NK-92 (cell line): ENCODE measurements around the gene HOXD8.

ENCODE experiments used
- DNase-seq: peaks from one replicate; lab custom pipeline; 2025; ENCODE audit not compliant: unreplicated experiment; lab: John Stamatoyannopoulos, UW

HOXD8 gene

DNA sequence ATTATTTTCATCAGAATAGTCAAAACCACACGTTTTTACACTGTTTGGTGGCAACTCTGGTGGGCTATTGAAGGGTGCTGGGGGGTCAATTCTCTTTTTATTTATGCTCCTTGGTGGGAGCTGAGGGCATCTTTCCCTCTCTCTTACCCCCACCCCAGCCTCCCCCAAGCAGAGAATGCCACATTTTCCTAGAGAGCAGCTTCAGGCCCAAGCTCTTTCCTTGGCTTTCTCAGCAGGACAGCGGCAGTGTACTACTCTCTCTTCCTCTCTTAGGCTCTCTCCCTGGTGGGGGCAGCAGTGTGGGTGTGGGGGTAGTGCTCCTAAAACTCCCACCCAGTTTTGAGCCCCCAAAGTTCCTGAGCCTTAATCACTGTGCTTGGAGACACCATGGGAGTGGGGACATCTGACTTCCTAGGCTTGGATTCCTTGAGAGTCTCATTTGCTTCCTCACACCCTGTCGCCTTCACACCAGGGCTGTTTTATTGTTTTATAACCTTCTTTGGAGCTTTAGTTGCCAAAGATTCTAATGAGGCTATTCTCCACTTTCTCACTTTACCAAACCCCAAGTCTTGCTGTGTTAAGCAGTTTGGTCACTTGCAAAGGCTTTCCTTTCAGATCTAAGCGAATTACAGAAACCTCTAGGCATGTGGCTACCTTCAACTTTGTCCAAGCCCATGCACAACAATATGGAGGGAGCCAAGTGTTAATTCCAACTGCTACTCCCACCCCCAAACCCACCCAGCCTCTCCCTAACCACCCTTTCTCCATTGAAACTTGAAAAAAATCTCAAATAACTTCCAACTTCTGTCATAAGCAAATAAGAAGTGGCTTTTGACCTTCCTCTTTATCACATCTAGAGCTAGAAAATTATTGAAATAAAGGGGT is 15.8 kb downstream of the HOXD8 start:
- no peak for DNase-seq

DNA sequence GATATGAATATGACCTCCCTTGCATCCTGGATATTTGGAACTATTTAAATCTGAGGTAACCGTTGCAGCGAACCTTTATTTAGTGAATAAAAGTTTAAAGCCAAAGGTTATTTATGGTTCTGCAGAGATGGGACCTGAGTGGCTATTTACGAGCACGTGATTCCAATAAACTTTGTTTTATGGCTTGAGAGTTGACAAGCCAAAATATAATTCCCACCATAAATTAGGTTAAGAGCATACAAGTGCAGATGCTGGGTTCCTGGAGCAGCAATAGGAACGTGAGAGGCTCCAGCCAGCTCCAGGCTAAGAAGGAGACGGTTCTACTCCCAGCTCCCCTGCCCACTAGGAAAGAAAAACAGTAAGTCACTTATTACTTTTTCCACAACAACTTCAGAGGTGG is 16.6 kb downstream of the HOXD8 start:
- DNase-seq = no peak

DNA sequence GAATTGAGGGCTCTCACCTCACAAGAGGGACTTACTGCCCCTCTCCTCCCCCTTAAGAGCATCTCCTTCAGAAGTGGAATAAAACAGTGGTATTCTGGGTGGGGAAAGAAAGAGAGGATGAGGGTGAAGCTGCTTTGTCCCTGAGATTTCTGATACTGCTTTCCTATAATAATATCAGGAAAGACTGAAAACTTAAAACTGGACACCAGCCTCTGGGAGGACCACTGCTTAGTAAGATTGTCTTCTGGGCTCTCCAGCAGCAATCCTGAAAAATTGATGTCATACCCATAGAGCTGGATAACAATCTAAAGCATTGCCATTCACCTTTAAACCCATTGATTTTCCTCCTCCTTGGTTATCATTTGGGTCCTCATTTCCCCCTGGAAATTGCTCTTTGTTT is 17.1 kb downstream of the HOXD8 start:
- no peak for DNase-seq

DNA sequence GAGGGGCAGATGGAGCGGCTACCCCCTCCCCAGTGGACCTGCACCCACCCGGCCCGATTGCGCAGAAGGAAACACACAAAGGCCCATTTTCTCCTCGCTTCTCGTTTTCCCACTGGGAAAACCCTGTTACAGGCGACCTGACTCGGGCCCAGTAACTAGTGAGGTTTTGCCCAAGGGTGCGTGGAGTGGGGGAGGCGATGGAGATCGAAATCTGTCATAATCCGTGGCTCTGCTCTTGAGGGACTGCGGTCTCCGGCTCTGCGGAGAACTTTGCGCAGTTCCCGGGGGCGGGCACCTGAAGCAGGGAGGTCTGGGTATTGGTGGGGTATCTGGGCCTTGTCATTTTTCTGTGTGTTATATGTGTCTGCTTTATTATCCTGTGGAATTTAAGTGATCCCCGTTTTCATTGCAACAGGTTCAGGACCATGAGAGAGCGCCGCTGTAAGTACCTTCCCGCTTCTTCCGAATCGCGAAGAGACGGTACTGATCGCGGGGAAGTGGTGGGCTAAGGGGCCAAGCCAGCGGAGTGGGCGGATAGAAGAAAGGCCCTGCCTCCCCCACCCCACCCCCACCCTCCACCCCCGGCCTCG is 17.8 kb downstream of the HOXD8 start:
- no peak for DNase-seq

DNA sequence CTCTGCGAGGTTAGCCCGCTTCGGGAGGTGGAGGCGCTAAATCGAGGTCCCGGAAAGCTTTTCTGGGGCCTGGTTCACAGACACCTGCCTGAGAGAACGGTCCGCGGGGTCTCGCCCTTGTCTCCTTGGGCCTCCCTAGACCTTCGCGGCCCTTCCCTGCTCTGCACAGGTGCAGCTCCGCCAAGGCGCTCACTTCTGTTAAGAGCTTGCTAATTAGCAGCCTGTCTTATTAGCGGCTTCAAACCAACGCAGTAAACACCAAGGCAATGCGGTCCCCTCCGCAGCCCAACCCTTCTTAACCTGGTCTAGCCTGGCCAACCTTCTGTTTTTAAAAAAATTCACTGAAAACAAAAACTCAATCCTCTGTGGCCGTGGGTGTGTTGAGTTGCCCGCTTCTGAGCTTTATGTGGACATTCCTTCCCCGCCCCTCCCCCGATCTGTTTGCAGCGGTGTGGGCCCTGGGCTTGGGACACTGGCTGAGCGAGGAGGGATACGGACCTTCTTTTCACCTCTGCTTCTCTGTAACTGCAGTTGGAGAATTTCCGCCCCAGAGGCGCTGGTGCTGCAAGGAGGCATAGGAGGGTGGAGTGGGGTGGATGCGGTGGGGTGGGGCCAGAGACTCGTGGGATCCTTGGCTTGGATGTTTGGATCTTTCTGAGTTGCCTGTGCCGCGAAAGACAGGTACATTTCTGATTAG is 18.4 kb downstream of the HOXD8 start:
- no peak for DNase-seq

DNA sequence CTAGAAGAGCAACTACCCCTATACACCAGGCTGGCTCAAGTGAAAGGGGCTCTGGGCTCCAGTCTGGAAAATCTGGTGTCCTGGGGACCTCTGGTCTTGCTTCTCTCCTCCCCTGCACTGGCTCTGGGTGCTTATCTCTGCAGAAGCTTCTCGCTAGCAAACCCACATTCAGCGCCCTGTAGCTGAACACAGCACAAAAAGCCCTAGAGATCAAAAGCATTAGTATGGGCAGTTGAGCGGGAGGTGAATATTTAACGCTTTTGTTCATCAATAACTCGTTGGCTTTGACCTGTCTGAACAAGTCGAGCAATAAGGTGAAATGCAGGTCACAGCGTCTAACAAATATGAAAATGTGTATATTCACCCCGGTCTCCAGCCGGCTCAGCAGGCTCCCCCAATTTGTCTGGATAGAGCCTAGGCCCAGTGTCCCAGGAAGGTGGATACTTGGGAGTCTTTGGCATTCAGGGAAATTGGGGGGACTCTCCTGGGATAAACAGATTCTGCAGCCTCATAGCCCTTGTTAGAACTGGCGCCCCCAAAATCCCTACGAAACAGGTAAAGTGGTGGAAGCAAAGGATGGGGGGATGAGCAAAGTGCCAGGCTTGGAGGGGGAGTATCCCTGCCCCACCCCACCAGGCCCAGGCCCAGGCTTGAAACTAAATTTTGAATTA is 19.4 kb downstream of the HOXD8 start:
- no peak for DNase-seq

DNA sequence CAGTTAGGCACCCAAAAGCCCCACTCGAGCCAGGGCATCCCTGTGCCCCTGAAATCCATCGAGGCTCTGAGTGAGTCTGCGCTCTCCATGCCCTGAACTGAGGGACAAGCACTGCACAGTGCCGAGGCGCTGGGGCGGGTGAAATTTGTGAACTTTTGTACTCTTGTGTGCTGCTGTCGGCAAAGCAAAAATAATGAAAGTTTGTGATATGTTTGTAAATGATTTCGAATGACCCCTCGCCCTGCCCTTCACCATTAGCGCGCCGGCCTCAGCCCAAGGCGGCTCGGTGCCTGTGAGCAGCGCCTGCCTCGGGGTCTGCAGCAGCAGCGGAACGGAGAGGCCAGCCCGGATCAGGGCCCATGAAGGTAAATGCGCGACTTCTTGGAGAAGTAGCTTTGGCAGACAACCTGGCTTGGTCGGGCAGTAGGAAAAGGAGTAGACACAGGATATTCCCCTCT is 20.0 kb downstream of the HOXD8 start:
- no peak for DNase-seq

DNA sequence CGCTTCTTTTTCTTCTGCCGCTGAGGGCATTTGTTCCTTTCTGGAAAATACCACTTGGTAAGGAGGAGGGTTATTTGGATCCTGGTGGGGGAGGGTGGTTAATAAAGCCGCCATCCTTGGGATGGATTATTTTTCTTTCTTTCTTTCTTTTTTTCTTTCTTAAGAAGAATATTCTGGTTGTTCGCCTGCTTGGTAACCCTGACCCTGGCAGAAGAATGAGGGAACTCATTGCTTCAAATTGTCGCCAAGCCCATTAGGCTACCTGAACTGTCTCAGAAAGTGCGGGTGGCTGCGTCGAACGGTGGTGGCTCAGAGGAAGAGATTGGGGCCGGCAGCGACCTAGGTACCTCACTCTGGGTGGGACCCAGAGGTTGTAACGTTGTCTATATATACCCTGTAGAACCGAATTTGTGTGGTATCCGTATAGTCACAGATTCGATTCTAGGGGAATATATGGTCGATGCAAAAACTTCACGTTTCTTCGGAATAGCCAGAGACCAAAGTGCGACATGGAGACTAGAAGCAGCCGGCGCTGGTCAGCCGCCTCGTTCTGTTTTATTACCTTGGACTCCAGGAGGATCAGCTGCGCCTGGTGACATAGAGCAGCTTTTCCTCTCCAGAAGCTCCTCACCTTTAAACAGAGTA is 20.6 kb downstream of the HOXD8 start:
- no peak for DNase-seq

DNA sequence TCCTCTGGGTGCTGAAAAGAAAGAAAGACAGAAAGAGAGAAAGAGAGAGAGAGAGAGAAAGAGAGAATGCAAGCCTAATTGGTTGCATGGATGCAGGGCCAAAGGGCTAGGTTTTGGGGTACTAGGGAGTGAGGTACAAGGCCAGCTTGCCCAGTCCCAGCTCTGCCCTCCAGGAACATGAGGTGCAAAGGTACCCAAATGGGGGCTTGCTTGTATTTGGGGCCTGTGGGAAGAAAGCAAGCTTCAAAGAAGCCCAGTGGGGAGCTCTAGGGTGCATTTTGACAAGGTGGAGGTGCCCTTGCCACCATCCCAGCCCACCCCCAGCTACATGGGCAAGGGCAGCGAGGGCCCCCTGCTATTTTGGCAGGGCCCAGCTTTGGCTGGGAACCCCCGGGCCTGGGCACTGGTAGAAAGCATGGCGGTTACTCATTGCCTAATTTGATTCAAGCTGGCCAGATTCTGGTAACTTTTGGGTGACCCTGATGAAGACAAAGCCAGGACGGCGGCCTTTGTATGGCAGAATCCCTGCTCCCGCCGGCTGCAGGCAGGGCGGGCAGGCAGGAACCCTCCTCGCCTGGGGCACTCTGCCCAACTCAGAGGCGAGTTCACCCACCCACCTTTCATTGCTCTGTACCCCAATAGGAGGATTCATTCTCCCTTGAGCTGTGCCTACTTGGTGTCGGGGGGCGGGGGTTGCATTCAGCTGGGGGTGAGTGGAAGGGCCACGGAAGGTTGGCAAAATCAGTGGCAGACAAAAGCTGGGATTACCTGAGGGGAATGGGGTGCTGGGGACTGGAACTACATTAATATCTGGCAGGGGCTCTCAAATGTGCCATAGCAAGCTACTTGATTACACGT is 21.3 kb downstream of the HOXD8 start:
- DNase-seq = no peak

DNA sequence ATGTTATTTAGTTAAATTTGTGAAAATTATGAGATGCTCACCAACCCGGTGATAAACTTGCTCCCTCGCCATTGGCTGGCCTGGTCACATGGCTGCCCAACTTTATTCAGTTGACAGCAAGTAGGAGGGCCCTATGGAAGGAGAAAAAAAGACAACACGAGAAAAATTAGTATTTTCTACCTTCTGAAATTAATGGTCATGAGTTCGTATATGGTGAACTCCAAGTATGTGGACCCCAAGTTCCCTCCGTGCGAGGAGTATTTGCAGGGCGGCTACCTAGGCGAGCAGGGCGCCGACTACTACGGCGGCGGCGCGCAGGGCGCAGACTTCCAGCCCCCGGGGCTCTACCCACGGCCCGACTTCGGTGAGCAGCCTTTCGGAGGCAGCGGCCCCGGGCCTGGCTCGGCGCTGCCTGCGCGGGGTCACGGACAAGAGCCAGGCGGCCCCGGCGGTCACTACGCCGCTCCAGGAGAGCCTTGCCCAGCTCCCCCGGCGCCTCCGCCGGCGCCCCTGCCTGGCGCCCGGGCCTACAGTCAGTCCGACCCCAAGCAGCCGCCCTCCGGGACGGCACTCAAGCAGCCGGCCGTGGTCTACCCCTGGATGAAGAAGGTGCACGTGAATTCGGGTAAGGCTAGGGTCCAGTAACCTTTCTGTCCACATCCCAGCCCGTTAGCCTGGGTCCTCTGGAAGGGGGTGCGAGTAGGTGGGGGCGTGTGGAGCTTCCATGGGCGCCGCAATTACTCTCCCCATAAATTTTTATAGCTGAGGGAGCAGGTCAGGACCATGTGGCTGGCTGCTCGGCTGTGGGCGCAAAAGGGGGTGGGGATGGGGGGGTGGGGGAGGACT is 22.2 kb downstream of the HOXD8 start, which contains the start of gene HOXD4:
HOXD4 (plus strand) TSS at position 109 of the 846 bp plus-strand sequence; CDS start at position 193, 84 bp downstream.
- DNase-seq = no peak

DNA sequence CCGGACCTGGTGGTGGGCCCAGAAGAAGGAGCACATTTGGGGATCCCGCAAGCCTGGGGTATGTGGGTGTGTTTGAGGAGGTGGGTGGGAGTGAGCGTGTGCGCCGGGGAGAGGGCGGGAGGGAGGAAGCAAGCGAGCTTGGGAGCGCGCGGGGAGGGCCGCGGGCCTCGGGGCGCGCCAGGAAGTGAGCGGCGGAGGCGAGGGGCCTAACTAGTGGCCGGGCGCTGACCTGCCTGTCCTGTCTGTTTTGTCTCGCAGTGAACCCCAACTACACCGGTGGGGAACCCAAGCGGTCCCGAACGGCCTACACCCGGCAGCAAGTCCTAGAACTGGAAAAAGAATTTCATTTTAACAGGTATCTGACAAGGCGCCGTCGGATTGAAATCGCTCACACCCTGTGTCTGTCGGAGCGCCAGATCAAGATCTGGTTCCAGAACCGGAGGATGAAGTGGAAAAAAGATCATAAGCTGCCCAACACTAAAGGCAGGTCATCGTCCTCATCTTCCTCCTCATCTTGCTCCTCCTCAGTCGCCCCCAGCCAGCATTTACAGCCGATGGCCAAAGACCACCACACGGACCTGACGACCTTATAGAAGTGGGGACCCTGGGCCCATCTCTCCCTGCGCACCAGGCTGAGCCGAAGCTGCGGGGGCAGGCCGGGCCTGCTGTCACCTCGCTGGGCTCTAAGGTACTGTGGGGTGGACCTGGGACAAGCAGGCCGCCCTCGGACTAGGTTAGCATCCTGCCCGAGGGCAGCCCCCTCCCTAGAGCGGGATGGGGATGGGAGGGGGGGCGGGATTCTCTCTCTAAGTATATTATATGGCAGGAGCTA is 23.1 kb downstream of the HOXD8 start:
- no peak for DNase-seq

DNA sequence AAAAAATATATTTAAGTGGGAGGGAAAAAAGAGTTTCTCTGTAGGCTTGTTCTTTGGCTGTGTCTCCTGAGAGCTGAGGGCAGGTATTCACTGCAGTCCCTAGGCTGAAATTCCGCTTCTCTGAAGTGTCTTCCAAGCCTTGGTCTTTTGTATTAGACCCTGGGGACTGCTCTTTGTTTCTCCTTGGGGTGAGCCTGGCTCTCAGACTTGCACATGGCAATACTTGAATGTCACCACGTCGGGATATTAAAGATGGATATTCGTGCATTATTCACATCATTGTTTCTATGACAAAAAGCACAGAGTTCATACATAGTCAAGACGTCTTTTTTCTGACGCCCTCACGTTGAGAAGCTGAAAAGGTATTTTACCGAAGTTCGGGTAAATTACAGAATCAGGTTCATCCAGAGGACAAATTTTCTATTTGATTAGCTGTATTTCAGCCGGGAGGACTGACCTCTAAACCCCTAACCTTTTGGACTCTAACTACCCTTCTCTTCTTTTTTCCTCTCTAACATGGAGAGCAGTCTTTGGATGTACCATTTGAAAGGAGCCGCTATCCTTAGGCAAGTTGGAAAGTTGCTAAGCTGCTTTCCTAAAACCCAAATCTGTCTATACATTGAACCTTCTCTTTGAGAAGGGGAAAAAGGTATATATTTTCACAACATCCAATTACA is 25.2 kb downstream of the HOXD8 start:
- no peak for DNase-seq

DNA sequence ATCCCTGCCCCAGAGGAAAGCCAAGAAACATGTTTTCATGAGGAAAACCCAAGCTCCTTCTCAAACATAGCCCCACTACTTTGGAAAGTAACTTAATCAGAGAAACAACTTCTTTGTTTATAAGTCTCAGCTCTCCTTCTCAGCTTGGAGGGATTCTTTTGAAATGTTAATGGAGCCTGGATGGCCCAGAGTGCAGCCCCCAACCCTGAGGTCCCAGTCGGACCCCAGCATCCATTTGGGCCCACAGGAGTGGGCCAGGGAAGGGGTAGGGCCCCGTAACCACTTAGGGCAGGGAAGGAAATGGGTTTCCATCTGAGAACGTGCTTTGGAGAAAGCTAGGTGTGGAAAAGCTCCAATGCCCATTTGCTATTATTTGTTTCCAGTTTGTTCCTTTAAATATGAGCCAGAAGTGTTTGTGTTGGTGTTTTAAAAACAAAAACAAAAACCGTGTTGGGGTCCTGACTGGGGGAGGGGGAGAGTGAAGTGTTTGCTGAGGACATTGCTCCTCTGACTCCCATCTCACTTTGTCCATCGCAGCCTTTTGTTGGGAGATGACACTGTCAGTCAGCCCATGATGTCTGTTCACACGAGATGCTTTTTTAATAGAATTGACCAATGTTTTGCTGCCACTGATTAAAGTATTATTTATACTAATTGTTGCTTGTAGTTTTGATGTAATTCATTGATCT is 26.0 kb downstream of the HOXD8 start:
- DNase-seq = no peak

DNA sequence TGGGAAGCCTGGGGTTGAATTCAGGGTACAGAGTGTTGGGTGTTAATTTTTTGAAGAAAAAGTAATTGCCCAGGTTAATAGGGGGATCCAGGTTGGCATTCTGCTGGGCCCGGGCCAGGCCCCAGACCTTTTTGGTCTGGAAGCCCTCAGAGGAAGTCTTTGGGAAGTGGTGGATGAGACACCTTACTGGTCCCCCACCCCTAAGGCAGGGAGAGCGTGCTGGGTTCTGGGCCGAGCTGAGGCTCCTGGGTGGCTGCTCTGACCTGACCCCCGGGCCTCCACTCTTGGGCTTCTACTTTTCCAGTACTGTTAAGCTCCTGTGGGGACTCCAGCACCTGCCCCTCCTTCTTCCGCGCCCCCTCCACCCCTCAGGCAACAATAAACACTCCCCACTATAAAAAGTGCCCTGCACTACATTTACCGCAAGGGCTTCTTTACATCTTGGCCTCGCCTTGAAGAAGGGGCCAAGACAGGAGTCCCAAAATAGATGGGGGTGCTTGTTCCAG is 26.8 kb downstream of the HOXD8 start:
- no peak for DNase-seq

DNA sequence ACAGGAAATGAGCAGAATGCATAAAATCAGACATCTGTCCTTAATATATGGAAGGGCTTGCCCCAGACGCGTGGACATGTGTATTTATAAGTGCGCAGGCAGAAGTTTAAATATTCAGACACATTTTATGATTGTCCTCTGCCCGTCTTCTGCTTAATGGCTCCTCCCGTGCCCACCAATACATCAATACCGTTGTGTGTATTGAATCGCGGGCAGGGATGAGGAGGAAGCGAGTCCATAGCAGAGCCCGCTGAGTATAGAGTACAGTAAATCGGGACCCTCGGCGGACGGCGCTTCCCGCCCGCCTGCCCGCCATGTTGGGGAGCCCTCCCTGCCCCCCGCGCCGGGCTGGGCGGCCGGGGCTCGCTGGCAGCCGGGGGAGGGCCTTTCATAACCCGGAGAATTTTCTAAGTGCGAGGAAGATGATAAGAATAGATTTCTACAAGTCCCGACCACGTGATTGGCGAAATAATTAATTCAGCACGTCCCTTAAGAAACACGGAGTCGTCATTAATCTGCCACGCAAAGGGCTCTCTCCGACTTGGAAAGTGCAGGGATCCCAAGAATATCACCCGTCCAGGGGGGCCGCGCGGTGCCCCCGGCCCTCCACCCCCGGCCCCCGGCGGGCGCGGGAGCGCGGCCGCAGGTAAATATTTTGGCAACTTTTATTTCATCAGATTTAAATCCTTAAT is 27.4 kb downstream of the HOXD8 start, which contains the start of gene HOXD3:
HOXD3 (plus strand) TSS at position 501 of the 692 bp plus-strand sequence. CDS start 11,808 bp downstream, outside the sequence.
- no peak for DNase-seq
